Activated naive CD8-positive, alpha-beta T cell treated with anti-CD3 and anti-CD28 coated beads for 36 hours (primary cell): Measurements from ENCODE around the gene BMP10. TPM values are rescaled to one million over a fixed set of nuclear protein-coding genes. Genes with fewer than 3 reads are reported as not detected.

ENCODE experiments used
- DNase-seq: peaks from one replicate; pipeline ENCODE4 v3.0.0; 2021
- H3K27ac Mint-ChIP-seq: one replicate; pipeline ENCODE4 v1.8.0; 2022; ENCODE audit warnings: mild to moderate bottlenecking, moderate library complexity, mixed read lengths
- H3K27me3 Mint-ChIP-seq: one replicate; pipeline ENCODE4 v1.8.0; 2022; ENCODE audit warnings: mild to moderate bottlenecking, mixed read lengths
- H3K36me3 Mint-ChIP-seq: one replicate; pipeline ENCODE4 v1.8.0; 2021; ENCODE audit warnings: mild to moderate bottlenecking, mixed read lengths
- H3K4me1 Mint-ChIP-seq: one replicate; pipeline ENCODE4 v1.8.0; 2021; ENCODE audit warnings: mixed read lengths
- H3K4me3 Mint-ChIP-seq: one replicate; pipeline ENCODE4 v1.8.0; 2022; ENCODE audit warnings: mild to moderate bottlenecking, moderate library complexity, mixed read lengths
- H3K9me3 Mint-ChIP-seq: one replicate; pipeline ENCODE4 v1.8.0; 2022; ENCODE audit warnings: mixed read lengths
- total RNA-seq, 2 experiments: library from RNA; stranded (reverse); gene quantifications; one replicate each; pipeline ENCODE4 v1.2.3, GENCODE V29; 2021

Gene BMP10
- total RNA-seq, 2 experiments from 2014 or later: not detected

GRCh38 chr2:68878071-68878711 lies 7.0 kb upstream of the BMP10 start:
- peaks cover 8% of the 10 kb centered on the region for H3K27me3 Mint-ChIP-seq
- peaks cover 7% of the 10 kb centered on the region for H3K4me1 Mint-ChIP-seq
- no peaks in the 10 kb centered on the region for H3K9me3 Mint-ChIP-seq
- no peak overlapping the region for H3K27ac Mint-ChIP-seq
- DNase-seq: no peak
- no peak overlapping the region for H3K4me3 Mint-ChIP-seq
- H3K36me3 Mint-ChIP-seq: no peaks in the 10 kb centered on the region

GRCh38 chr2:68877079-68877772 lies 6.0 kb upstream of the BMP10 start:
- DNase-seq: no peak
- no peaks in the 10 kb centered on the region for H3K36me3 Mint-ChIP-seq
- H3K4me3 Mint-ChIP-seq: no peak overlapping the region
- H3K27ac Mint-ChIP-seq: no peak overlapping the region
- peaks cover 7% of the 10 kb centered on the region for H3K4me1 Mint-ChIP-seq
- no peaks in the 10 kb centered on the region for H3K9me3 Mint-ChIP-seq
- peaks cover 8% of the 10 kb centered on the region for H3K27me3 Mint-ChIP-seq

GRCh38 chr2:68870215-68870614 lies 982 bp downstream of the BMP10 start:
- no peaks in the 10 kb centered on the region for H3K9me3 Mint-ChIP-seq
- no peak for DNase-seq
- H3K27ac Mint-ChIP-seq: no peak overlapping the region
- H3K27me3 Mint-ChIP-seq: no peaks in the 10 kb centered on the region
- no peaks in the 10 kb centered on the region for H3K36me3 Mint-ChIP-seq
- H3K4me3 Mint-ChIP-seq: no peak overlapping the region
- peaks cover 5% of the 10 kb centered on the region for H3K4me1 Mint-ChIP-seq

GRCh38 chr2:68865108-68865507 lies 6.1 kb downstream of the BMP10 start:
- DNase-seq: no peak
- H3K4me3 Mint-ChIP-seq: no peak overlapping the region
- no peaks in the 10 kb centered on the region for H3K27me3 Mint-ChIP-seq
- no peaks in the 10 kb centered on the region for H3K36me3 Mint-ChIP-seq
- H3K27ac Mint-ChIP-seq: no peak overlapping the region
- peaks cover 3% of the 10 kb centered on the region for H3K4me1 Mint-ChIP-seq
- no peaks in the 10 kb centered on the region for H3K9me3 Mint-ChIP-seq

GRCh38 chr2:68863996-68864395 lies 7.2 kb downstream of the BMP10 start:
- DNase-seq: no peak
- Mint-ChIP-seq H3K4me3 (no peak overlapping the region), H3K27ac (no peak overlapping the region), H3K9me3 (no peaks in the 10 kb centered on the region), H3K36me3 (no peaks in the 10 kb centered on the region), H3K27me3 (no peaks in the 10 kb centered on the region), H3K4me1 (no peaks in the 10 kb centered on the region)

- DNase-seq: no peak
- H3K4me1 Mint-ChIP-seq: peaks cover 2% of the 10 kb centered on the region
- H3K9me3 Mint-ChIP-seq: no peaks in the 10 kb centered on the region
- no peaks in the 10 kb centered on the region for H3K36me3 Mint-ChIP-seq
- no peak overlapping the region for H3K4me3 Mint-ChIP-seq
- no peaks in the 10 kb centered on the region for H3K27me3 Mint-ChIP-seq
- no peak overlapping the region for H3K27ac Mint-ChIP-seq
Measured at GRCh38 chr2:68862889-68863288, 8.3 kb downstream of the BMP10 start.

GRCh38 chr2:68861330-68861729 lies 9.9 kb downstream of the BMP10 start:
- H3K36me3 Mint-ChIP-seq: no peaks in the 10 kb centered on the region
- H3K4me1 Mint-ChIP-seq: peaks cover 8% of the 10 kb centered on the region
- H3K4me3 Mint-ChIP-seq: no peak overlapping the region
- DNase-seq: no peak
- H3K9me3 Mint-ChIP-seq: no peaks in the 10 kb centered on the region
- no peaks in the 10 kb centered on the region for H3K27me3 Mint-ChIP-seq
- H3K27ac Mint-ChIP-seq: no peak overlapping the region

- no peaks in the 10 kb centered on the region for H3K36me3 Mint-ChIP-seq
- no peaks in the 10 kb centered on the region for H3K27me3 Mint-ChIP-seq
- H3K9me3 Mint-ChIP-seq: no peaks in the 10 kb centered on the region
- H3K27ac Mint-ChIP-seq: no peak overlapping the region
- peaks cover 8% of the 10 kb centered on the region for H3K4me1 Mint-ChIP-seq
- no peak for DNase-seq
- H3K4me3 Mint-ChIP-seq: no peak overlapping the region
Measured at GRCh38 chr2:68860111-68860510, 11.1 kb downstream of the BMP10 start.

GRCh38 chr2:68857855-68858456 lies 13.2 kb downstream of the BMP10 start:
- Mint-ChIP-seq H3K9me3 (no peaks in the 10 kb centered on the region), H3K27me3 (no peaks in the 10 kb centered on the region), H3K36me3 (no peaks in the 10 kb centered on the region), H3K4me1 (peaks cover 8% of the 10 kb centered on the region), H3K27ac (no peak overlapping the region), H3K4me3 (no peak overlapping the region)
- no peak for DNase-seq

- no peaks in the 10 kb centered on the region for H3K36me3 Mint-ChIP-seq
- H3K9me3 Mint-ChIP-seq: no peaks in the 10 kb centered on the region
- peaks cover 8% of the 10 kb centered on the region for H3K4me1 Mint-ChIP-seq
- no peak overlapping the region for H3K27ac Mint-ChIP-seq
- H3K27me3 Mint-ChIP-seq: no peaks in the 10 kb centered on the region
- H3K4me3 Mint-ChIP-seq: no peak overlapping the region
- DNase-seq: no peak
Measured at GRCh38 chr2:68857202-68857845, 13.9 kb downstream of the BMP10 start.

GRCh38 chr2:68855550-68855949 lies 15.6 kb downstream of the BMP10 start:
- H3K27ac Mint-ChIP-seq: no peak overlapping the region
- no peak overlapping the region for H3K4me3 Mint-ChIP-seq
- peaks cover 8% of the 10 kb centered on the region for H3K4me1 Mint-ChIP-seq
- H3K27me3 Mint-ChIP-seq: no peaks in the 10 kb centered on the region
- H3K36me3 Mint-ChIP-seq: no peaks in the 10 kb centered on the region
- no peaks in the 10 kb centered on the region for H3K9me3 Mint-ChIP-seq
- no peak for DNase-seq

- H3K9me3 Mint-ChIP-seq: no peaks in the 10 kb centered on the region
- H3K4me1 Mint-ChIP-seq: peaks cover 8% of the 10 kb centered on the region
- no peak overlapping the region for H3K4me3 Mint-ChIP-seq
- H3K27ac Mint-ChIP-seq: no peak overlapping the region
- no peak for DNase-seq
- no peaks in the 10 kb centered on the region for H3K27me3 Mint-ChIP-seq
- no peaks in the 10 kb centered on the region for H3K36me3 Mint-ChIP-seq
Measured at GRCh38 chr2:68854476-68854875, 16.7 kb downstream of the BMP10 start.

- Mint-ChIP-seq H3K36me3 (no peaks in the 10 kb centered on the region), H3K27me3 (no peaks in the 10 kb centered on the region), H3K4me1 (peaks cover 8% of the 10 kb centered on the region)
Measured at GRCh38 chr2:68853915-68854314, 17.3 kb downstream of the BMP10 start.

GRCh38 chr2:68853035-68853434 lies 18.2 kb downstream of the BMP10 start:
- no peak overlapping the region for H3K27ac Mint-ChIP-seq
- no peaks in the 10 kb centered on the region for H3K9me3 Mint-ChIP-seq
- H3K36me3 Mint-ChIP-seq: no peaks in the 10 kb centered on the region
- H3K4me1 Mint-ChIP-seq: peaks cover 8% of the 10 kb centered on the region
- H3K27me3 Mint-ChIP-seq: no peaks in the 10 kb centered on the region
- H3K4me3 Mint-ChIP-seq: no peak overlapping the region
- DNase-seq: no peak

More at GRCh38 chr2:68853915-68854314, 17.3 kb downstream of the BMP10 start:
- Mint-ChIP-seq H3K27ac (no peak overlapping the region), H3K4me3 (no peak overlapping the region), H3K9me3 (no peaks in the 10 kb centered on the region)
- no peak for DNase-seq

- H3K4me3 Mint-ChIP-seq: no peak overlapping the region
- DNase-seq: no peak
- H3K4me1 Mint-ChIP-seq: no peaks in the 10 kb centered on the region
- H3K9me3 Mint-ChIP-seq: no peaks in the 10 kb centered on the region
- H3K36me3 Mint-ChIP-seq: no peaks in the 10 kb centered on the region
- no peak overlapping the region for H3K27ac Mint-ChIP-seq
- peaks cover 9% of the 10 kb centered on the region for H3K27me3 Mint-ChIP-seq
Measured at GRCh38 chr2:68850524-68850923, 20.7 kb downstream of the BMP10 start.
